GM18526 (cell line): ENCODE measurements around the gene IL17REL.

Experiments used
- POLR2A ChIP-seq: IDR thresholded peaks from 3 replicates; pipeline ENCODE4 v1.6.1; 2011; ENCODE audit not compliant: insufficient read length; ENCODE audit errors: extremely low read depth

Gene IL17REL

GRCh38 chr22:50048836-50049235 is 36.3 kb upstream of the IL17REL start:
- TF ChIP-seq POLR2A, result no peak

- no peak for TF ChIP-seq POLR2A
These were observed 35.6 kb upstream of the IL17REL start for GRCh38 chr22:50048061-50048765.

- TF ChIP-seq POLR2A, result no peak
These were observed 34.8 kb upstream of the IL17REL start for GRCh38 chr22:50047346-50047745.

- no peak for TF ChIP-seq POLR2A
These were observed 34.1 kb upstream of the IL17REL start for GRCh38 chr22:50046481-50047245.

- no peak for TF ChIP-seq POLR2A
These were observed 33.5 kb upstream of the IL17REL start for GRCh38 chr22:50046019-50046415.

GRCh38 chr22:50045211-50046018 is 32.9 kb upstream of the IL17REL start:
- no peak for TF ChIP-seq POLR2A

- TF ChIP-seq POLR2A, result no peak
These were observed 32.0 kb upstream of the IL17REL start for GRCh38 chr22:50044485-50045118.

- no peak for TF ChIP-seq POLR2A
These were observed 28.9 kb upstream of the IL17REL start for GRCh38 chr22:50041361-50042065.

- no peak for TF ChIP-seq POLR2A
These were observed 28.2 kb upstream of the IL17REL start for GRCh38 chr22:50040717-50041116.

- TF ChIP-seq POLR2A, result no peak
These were observed 27.3 kb upstream of the IL17REL start for GRCh38 chr22:50039669-50040443.

GRCh38 chr22:50035976-50036724 is 23.6 kb upstream of the IL17REL start:
- TF ChIP-seq POLR2A, result no peak

- no peak for TF ChIP-seq POLR2A
These were observed 22.7 kb upstream of the IL17REL start for GRCh38 chr22:50035131-50035881.
